IPS-18a (cell line): Measurements from ENCODE around the gene CCDC74B.
"Not testable (repeated sequence)": the region's sequence is repeated elsewhere in the genome, so short reads cannot be mapped to it uniquely, and the experiment has no call there.

Source experiments
- H3K27ac ChIP-seq: one replicate; pipeline ENCODE4 v1.5.1; 2013; ENCODE audit warnings: low read length
- H3K27me3 ChIP-seq: one replicate; pipeline ENCODE4 v1.6.1; 2013; ENCODE audit warnings: mild to moderate bottlenecking, low read length; ENCODE audit not compliant: control insufficient read depth, insufficient read depth
- H3K36me3 ChIP-seq: one replicate; pipeline ENCODE4 v1.6.1; 2013; ENCODE audit warnings: low read depth, low read length; ENCODE audit not compliant: control insufficient read depth
- H3K4me1 ChIP-seq: one replicate; pipeline ENCODE4 v1.6.1; 2013; ENCODE audit warnings: low read depth, low read length; ENCODE audit not compliant: control insufficient read depth
- H3K4me3 ChIP-seq: one replicate; pipeline ENCODE4 v1.5.1; 2013; ENCODE audit warnings: low read length
- H3K9ac ChIP-seq: one replicate; pipeline ENCODE4 v1.6.1; 2013; ENCODE audit warnings: mild to moderate bottlenecking, low read length, moderate library complexity
- H3K9me3 ChIP-seq: one replicate; pipeline ENCODE4 v1.6.1; 2013; ENCODE audit warnings: low read depth, low read length; ENCODE audit not compliant: control insufficient read depth

CCDC74B gene

DNA sequence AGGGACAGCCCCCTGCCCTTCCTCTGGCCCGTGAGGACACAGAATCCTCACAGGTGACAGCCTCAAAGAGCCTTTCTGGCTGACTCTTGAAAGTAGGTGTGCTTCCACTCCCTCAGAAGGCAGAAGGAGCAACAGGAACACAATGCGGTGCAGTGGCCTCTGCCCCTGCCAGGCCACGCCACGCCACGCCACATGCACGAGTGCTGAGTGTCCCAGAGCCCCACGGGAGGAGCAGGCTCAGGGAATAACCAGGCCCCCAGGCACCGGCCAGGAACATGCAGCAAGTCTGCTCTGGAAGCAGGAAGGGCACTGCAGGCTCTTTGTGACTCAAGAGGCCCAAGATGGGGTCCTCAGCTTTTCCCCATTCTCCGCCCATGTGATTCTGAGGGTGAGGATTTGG is 18.1 kb upstream of the CCDC74B start:
- Histone ChIP-seq H3K36me3 (peaks cover 47% of the 10 kb centered on the region), H3K4me1 (no peaks in the 10 kb centered on the region), H3K9ac (no peak overlapping the region), H3K27ac (no peak overlapping the region), H3K27me3 (no peaks in the 10 kb centered on the region), H3K4me3 (no peak overlapping the region), H3K9me3 (no peaks in the 10 kb centered on the region)

DNA sequence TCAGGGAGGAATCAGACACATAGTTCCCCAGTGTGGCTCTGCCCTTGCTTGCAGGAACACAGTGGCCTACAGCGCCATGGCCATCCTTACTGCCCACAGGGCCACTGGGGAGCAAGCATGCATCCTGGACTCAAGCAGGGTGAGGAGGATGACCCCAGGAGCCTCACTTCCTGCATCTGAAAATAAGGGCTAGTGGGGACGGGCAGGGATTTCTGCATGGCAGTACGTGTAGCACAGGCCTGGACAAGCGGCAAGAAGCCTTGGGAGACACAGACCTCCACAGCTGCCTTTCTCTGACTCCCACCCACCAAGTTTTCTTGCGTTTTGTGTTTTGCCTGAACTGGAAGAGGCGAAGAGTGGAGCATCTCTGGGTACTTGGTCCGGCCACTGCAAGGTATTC is 17.6 kb upstream of the CCDC74B start:
- H3K36me3 ChIP-seq = peaks cover 43% of the 10 kb centered on the region
- not testable (repeated sequence) for H3K27ac ChIP-seq, H3K9me3 ChIP-seq, H3K27me3 ChIP-seq, H3K9ac ChIP-seq, H3K4me3 ChIP-seq, H3K4me1 ChIP-seq

DNA sequence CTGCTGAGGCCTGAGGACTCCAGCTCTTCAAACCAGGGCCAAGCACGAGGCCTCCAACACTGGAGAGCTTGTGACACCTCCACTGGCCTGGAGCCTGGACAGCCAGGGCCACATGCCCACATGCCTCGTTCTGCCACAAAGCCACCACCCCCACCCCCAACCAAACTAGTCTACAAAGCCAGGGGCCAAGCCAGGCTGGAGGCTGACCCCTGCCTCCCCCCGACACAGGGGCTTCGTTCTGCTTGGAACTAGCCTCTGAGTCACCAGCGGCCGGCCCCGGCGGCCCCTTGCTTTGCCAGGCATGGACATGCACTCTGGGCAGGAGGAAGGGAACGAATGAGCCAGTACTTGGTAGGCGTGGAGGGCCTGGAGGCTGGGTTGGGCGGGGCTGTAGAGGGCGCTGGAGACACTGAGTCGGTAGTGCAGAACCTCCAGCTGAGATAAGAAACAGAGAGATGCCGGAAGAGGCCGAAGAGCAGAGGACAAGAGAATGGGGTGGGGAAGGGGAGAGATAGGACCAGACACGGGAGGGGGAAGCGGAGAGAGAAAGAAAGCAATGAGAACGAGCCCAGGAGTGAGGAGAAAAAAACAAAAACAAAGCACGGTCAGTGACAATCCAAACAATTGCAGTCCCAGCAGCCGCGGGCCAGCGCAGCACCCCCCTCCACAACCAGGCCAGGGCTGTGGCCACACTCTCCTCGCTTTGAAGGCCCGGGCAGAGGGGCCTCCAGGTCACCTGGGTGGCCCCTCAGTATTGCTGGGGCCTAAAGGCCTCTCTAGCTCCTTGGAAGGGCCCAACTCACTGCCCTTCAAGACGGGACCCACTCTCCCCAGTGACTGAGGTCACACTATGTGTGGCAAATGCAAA is 16.2 kb upstream of the CCDC74B start:
- not testable (repeated sequence) for H3K9ac ChIP-seq, H3K9me3 ChIP-seq, H3K4me1 ChIP-seq, H3K4me3 ChIP-seq, H3K27ac ChIP-seq, H3K27me3 ChIP-seq
- peaks cover 29% of the 10 kb centered on the region for H3K36me3 ChIP-seq

DNA sequence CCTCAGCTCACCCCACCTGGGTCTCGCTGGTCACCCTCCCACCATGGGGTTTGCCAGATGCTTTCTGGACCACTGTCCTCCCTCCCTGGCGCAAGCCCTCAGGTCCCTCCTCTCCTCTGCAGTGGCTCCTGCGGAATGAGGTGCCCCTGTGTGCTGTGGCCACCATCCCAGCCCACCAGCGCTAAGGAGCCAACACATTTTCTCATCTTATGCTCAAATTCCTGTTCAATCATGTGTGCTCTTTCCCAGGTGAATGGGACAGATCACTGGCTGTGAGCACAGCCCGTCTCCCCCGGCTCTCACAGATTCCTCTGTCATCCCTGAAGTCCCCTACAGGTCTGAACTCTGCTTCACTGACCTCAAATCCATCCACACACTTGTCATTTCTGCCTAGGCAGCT is 15.2 kb upstream of the CCDC74B start:
- H3K4me1 ChIP-seq = no peaks in the 10 kb centered on the region

DNA sequence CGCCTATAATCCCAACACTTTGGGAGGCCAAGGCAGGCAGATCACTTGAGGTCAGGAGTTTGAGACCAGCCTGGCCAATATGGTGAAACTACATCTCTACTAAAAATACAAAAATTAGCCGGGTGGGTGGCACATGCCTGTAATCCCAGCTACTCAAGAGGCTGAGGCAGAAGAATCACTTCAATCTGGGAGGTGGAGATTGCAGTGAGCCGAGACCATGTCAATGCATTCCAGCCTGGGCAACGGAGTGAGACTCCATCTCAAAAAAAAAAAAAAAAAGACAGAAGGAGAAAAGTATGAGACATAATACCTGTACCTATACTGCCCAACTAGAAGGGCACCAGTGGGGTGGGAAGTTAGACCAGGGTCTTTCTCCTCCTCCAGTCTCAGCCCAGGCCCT is 14.5 kb upstream of the CCDC74B start:
- not testable (repeated sequence) for H3K9me3 ChIP-seq, H3K4me3 ChIP-seq, H3K4me1 ChIP-seq, H3K9ac ChIP-seq, H3K27me3 ChIP-seq, H3K27ac ChIP-seq
- H3K36me3 ChIP-seq = peaks cover 19% of the 10 kb centered on the region

More for the DNA sequence above, 15.2 kb upstream of the CCDC74B start:
- Histone ChIP-seq H3K27ac (no peak overlapping the region), H3K9me3 (no peaks in the 10 kb centered on the region), H3K36me3 (peaks cover 23% of the 10 kb centered on the region), H3K9ac (no peak overlapping the region), H3K4me3 (no peak overlapping the region), H3K27me3 (no peaks in the 10 kb centered on the region)

- Histone ChIP-seq H3K9me3 (no peaks in the 10 kb centered on the region), H3K4me3 (no peak overlapping the region), H3K27ac (no peak overlapping the region), H3K9ac (no peak overlapping the region), H3K36me3 (peaks cover 18% of the 10 kb centered on the region), H3K27me3 (no peaks in the 10 kb centered on the region), H3K4me1 (no peaks in the 10 kb centered on the region)
Measured at GRCh38 chr2:130158631-130159030, 13.7 kb upstream of the CCDC74B start.

DNA sequence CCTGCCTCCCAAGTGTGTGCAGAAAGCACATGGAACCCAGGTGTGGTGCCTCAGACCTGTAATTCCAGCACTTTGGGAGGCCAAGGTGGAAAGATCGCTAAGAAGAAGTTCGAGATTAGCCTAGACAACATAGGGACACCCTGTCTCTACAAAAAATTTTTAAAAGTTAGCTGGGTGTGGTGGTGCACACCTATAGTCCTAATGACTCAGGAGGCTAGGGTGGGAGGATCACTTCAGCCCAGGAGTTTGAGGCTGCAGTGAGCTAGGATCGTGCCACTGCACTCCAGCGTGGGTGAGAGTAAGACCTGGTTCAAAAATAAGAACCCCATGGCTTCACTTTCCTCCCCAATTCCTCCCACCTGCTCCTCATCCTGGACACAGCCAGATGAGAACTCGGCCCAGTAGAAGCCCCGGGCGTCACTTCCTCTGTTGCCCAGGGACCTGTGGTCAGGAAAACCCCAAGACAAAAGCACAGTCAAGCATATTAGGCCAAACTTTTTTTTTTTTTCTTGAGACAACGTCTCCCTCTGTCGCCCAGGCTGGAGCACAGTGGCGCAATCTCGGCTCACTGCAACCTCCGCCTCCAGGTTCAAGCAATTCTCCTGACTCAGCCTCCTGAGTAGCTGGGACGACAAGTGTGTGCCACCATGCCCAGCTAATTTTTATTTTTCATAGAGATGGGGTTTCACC is 13.1 kb upstream of the CCDC74B start:
- peaks cover 18% of the 10 kb centered on the region for H3K36me3 ChIP-seq

DNA sequence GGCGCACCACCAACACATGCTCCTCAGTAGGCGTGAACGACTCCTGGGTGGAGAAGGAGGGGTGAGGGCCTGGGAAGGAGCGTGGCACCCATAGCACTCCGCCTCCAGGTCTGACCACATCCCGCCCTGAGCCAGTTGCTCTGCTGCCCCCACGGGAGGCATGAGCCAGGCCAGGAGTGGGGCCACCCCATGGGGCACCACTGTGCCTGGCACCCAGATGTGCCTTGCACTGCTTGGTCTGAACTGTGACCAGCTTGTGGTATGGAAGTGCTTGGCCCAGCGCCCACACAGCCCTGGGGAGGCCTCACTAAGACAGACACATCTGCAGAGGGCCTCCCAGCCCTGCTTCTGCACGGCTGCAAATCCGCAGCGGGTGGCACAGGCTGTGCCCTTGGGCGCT is 12.4 kb upstream of the CCDC74B start:
- H3K9me3 ChIP-seq, H3K27ac ChIP-seq, H3K4me1 ChIP-seq, H3K27me3 ChIP-seq, H3K4me3 ChIP-seq, H3K9ac ChIP-seq: not testable (repeated sequence)
- H3K36me3 ChIP-seq = peaks cover 19% of the 10 kb centered on the region

More for the DNA sequence above, 13.1 kb upstream of the CCDC74B start:
- not testable (repeated sequence) for H3K9ac ChIP-seq, H3K27me3 ChIP-seq, H3K27ac ChIP-seq, H3K4me3 ChIP-seq, H3K9me3 ChIP-seq, H3K4me1 ChIP-seq

DNA sequence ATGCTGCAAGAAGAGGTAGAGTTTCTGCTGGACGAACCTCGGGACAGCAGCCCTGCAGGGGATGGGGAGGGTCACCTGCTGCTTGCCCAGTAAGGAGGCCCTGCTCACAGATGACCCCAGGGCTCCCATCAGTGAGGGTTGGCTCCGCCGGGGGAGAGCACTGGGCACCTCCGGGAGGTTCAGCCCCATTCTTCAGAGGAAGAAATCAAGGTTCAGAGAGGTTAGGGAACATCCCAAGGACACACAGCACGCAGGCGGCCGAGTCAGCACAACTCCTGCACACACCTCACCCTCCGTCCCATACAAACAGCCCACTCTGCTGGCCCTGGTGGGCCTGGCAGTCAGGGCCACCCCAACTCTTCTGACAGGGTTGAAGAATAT is 11.7 kb upstream of the CCDC74B start:
- Histone ChIP-seq H3K9me3 (no peaks in the 10 kb centered on the region), H3K4me3 (no peak overlapping the region), H3K4me1 (no peaks in the 10 kb centered on the region), H3K27ac (no peak overlapping the region), H3K9ac (no peak overlapping the region), H3K27me3 (no peaks in the 10 kb centered on the region), H3K36me3 (peaks cover 23% of the 10 kb centered on the region)

GRCh38 chr2:130155956-130156623 is 11.2 kb upstream of the CCDC74B start:
- not testable (repeated sequence) for H3K27ac ChIP-seq, H3K4me1 ChIP-seq
- peaks cover 23% of the 10 kb centered on the region for H3K36me3 ChIP-seq

GRCh38 chr2:130154773-130155765 is 10.2 kb upstream of the CCDC74B start:
- Histone ChIP-seq H3K9ac (no peak overlapping the region), H3K4me3 (no peak overlapping the region), H3K27me3 (no peaks in the 10 kb centered on the region), H3K4me1 (no peaks in the 10 kb centered on the region), H3K27ac (no peak overlapping the region), H3K36me3 (peaks cover 21% of the 10 kb centered on the region), H3K9me3 (no peaks in the 10 kb centered on the region)

More at GRCh38 chr2:130155956-130156623, 11.2 kb upstream of the CCDC74B start:
- H3K9ac ChIP-seq, H3K27me3 ChIP-seq, H3K4me3 ChIP-seq, H3K9me3 ChIP-seq: not testable (repeated sequence)
